ENCODE measurements around the gene AKAP8L. TPM values are rescaled to one million over a fixed set of nuclear protein-coding genes. Genes with fewer than 3 reads are reported as not detected.

AKAP8L gene
- total and polyA plus RNA-seq, 9 of the 15 experiments (the other 6 are each of a cell fraction or from before 2014, with no cell fraction given): 2.4 to 116 (median 70.7) TPM

DNA sequence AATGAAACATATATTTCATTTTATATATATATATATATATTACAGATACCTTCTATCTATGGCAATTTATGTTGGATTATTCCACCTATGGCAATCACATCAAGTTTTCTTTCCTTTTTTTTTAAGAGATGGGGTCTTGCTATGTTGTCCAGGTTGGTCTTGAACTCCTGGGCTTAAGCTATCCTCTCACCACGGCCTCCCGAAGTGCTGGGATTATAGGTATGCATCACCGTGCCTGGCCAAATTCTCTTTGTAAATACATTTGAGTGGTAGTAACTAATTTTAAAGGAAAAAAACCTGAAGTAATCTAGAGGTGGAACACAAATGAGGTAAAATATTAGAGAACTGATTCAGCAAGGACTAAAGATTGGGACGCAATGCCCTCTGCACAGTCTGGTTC is 64.9 kb downstream of the AKAP8L start:
- H2AFZ ChIP-seq (ENCODE audit: low read depth, low read length): no peak overlapping the region
- no peaks in the 10 kb centered on the region for H3K79me2 ChIP-seq (ENCODE audit: control insufficient read depth, insufficient read depth, low read length)
- no peak overlapping the region for H3K4me3 ChIP-seq
- H3K4me1 ChIP-seq (replicated peaks in 1 of 2; ENCODE audit: control insufficient read depth in 2 of 2, insufficient read depth in 2 of 2, low read length in 2 of 2): no peaks in the 10 kb centered on the region; a peak in 2 of 5 replicates
- WGBS (ENCODE audit: insufficient coverage, low coverage, missing lambda C conversion rate): 73% methylated on average over 4 of the region's 4 CpGs
- ATAC-seq (no peak), DNase-seq (ENCODE audit: extremely low read depth in 1 of 4, low spot score in 3 of 4) (no peak), FAIRE-seq (no peak)
- H3K9me1 ChIP-seq (ENCODE audit: control insufficient read depth, insufficient read depth, low read length): no peaks in the 10 kb centered on the region
- no peak for TF ChIP-seq ZNF165 (CRISPR knock-in tag; IDR thresholded peaks at IDR 0.05; ENCODE audit: borderline replicate concordance)
- TF ChIP-seq KAT2B (IDR thresholded peaks at IDR 0.05; ENCODE audit: low read depth, low read length): no peak
- TF ChIP-seq DIDO1 (tag; IDR thresholded peaks at IDR 0.05; ENCODE audit: low read depth): no peak
- TF ChIP-seq ZNF395 (CRISPR knock-in tag; IDR thresholded peaks at IDR 0.05): no peak
- TF ChIP-seq, protein P1, sequence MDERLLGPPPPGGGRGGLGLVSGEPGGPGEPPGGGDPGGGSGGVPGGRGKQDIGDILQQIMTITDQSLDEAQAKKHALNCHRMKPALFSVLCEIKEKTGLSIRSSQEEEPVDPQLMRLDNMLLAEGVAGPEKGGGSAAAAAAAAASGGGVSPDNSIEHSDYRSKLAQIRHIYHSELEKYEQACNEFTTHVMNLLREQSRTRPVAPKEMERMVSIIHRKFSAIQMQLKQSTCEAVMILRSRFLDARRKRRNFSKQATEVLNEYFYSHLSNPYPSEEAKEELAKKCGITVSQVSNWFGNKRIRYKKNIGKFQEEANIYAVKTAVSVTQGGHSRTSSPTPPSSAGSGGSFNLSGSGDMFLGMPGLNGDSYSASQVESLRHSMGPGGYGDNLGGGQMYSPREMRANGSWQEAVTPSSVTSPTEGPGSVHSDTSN (CRISPR knock-in tag; IDR thresholded peaks at IDR 0.05; ENCODE audit: low read depth): no peak
- TF ChIP-seq, protein P1 (tag; conservative IDR thresholded peaks at IDR 0.05; ENCODE audit: low read depth): no peak
- TF ChIP-seq RBM25 (IDR thresholded peaks at IDR 0.05; ENCODE audit: low read depth, low read length, severe bottlenecking): peak; percentile 49
- TF ChIP-seq HCFC1 (IDR thresholded peaks at IDR 0.05; ENCODE audit: low read depth, low read length): no peak
- TF ChIP-seq STAT6 (CRISPR knock-in tag; IDR thresholded peaks at IDR 0.05): no peak
- no peak for TF ChIP-seq ELK3 (CRISPR knock-in tag; IDR thresholded peaks at IDR 0.05)
- no peak for TF ChIP-seq MEF2D (tag; conservative IDR thresholded peaks at IDR 0.05; ENCODE audit: low read depth)
- TF ChIP-seq SMARCB1 (IDR thresholded peaks at IDR 0.05; ENCODE audit: insufficient read length, low read depth): no peak
- peak; percentile 50 for TF ChIP-seq ZNF121 (CRISPR knock-in tag; conservative IDR thresholded peaks at IDR 0.05)
- no peak for TF ChIP-seq CBX2 (IDR thresholded peaks at IDR 0.05; ENCODE audit: insufficient read depth, low read length, poor library complexity, severe bottlenecking)
- TF ChIP-seq GABPB1 (CRISPR knock-in tag; IDR thresholded peaks at IDR 0.05): no peak
- no TSS peak for BruUV-seq (replicated peaks)
- H3K36me3 ChIP-seq (ENCODE audit: control insufficient read depth, insufficient read depth, low read length): peaks cover 43% of the 10 kb centered on the region; the same call in 2 of the 3 replicates
- CTCF ChIA-PET (ENCODE audit: low intra/inter-chr PET ratio): no interaction called here
- POLR2A ChIA-PET: interaction anchor here (0.6 kb wide), 1 partner anchor 45 kb away, joined by 3 read pairs; no protein-coding TSS in a partner anchor
- intact Hi-C loops (cut with micrococcal nuclease): no loop called here
- no peak overlapping the region for H3K27ac ChIP-seq (ENCODE audit: extremely low read depth, low read depth, low read length)
- H3K4me2 ChIP-seq (ENCODE audit: insufficient read depth, low read length): no peak overlapping the region
- no peaks in the 10 kb centered on the region for H4K20me1 ChIP-seq (replicated peaks; ENCODE audit: control insufficient read depth, insufficient read depth, low read length)
- H3K9ac ChIP-seq (ENCODE audit: insufficient read depth in 1 of 2, low read depth in 2 of 2, low read length in 2 of 2): no peak overlapping the region
- in situ Hi-C loops (cut with MboI): no loop called here
- H3K9me3 ChIP-seq (replicated peaks; ENCODE audit: control insufficient read depth, insufficient read depth, low read depth, low read length): no peaks in the 10 kb centered on the region
- no peaks in the 10 kb centered on the region for H3K27me3 ChIP-seq (ENCODE audit: control insufficient read depth in 2 of 2, insufficient read depth in 2 of 2, low read length in 2 of 2)
